HEK293 (cell line): ENCODE measurements around the gene C11orf91.

Source experiments
- KLF9 ChIP-seq: fragments of 450-650 bp; formaldehyde crosslinking; IDR thresholded peaks from 2 replicates; pipeline ENCODE4 v1.5.1; 2016; ENCODE audit warnings: missing biosample characterization, missing genetic modification characterization, low read depth
- ZNF121 ChIP-seq: fragments of 450-650 bp; formaldehyde crosslinking; IDR thresholded peaks from 2 replicates; pipeline ENCODE4 v1.5.1; 2016; ENCODE audit warnings: missing biosample characterization, missing genetic modification characterization
- ZNF391 ChIP-seq: fragments of 450-650 bp; formaldehyde crosslinking; IDR thresholded peaks from 2 replicates; pipeline ENCODE4 v1.5.1; 2016; ENCODE audit warnings: low read depth, missing biosample characterization, missing genetic modification characterization, borderline replicate concordance

DNA sequence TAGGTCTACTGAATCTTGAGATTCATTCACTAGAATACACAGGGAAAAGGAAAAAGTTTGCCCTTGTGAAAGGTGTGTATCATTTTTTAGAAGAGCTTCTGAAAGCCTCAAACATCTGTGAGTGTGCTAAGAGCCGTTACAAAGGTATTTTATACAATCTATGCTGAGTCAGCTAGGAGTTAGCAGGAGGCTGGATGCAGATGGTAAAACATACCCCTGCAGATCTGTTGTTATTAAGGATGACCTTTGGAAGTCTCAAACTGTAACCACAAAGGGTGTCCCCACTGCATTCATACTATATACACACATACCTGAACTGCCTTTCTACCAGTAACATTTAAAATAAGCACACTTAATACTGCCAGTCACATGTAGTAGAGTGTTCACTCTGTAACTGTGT lies 8.4 kb upstream of the C11orf91 start:
- no peak for TF ChIP-seq KLF9 (tag by site-specific recombination)
- TF ChIP-seq ZNF121 (tag by site-specific recombination) = no peak
- no peak for TF ChIP-seq ZNF391 (tag by site-specific recombination)
